ENCODE measurements around the gene WWOX.

The WWOX gene

DNA sequence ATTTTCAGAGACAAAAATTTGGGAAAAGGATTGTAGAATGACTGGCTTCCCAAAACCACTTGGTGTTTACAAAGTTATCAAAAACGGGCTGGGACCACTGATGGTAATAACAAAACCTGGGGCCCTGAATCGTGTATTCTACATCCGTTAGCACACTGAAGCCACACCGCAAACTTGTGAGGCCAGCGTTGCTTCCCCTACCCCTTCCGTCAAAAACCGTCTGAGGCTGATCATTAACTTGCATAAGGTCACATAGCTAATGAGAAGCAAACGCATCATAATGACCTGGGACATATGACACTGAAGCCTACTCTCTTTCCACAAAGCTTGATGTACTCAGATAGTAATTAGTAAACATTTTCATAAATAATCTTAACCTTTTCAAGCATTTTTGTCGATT, 796.8 kb downstream of the WWOX start:
- DNase-seq, result no peak

DNA sequence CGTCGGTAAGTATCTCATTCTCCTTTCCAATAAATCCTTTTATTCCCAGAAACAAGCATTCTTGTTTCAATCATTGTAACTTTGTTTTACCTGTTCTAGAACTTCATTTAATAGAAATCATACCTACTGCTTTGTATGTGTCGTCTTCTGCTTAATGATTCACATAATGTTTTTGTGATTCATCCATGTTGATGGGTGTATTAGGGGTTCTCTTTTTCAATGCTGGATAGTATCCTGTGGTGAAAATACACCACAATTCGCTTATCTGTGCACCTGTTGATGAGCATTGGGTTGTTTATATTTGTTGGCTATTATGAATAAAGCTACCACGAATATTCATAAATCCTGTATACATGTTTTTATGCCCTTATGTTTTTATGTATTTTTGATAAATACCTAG, 797.8 kb downstream of the WWOX start:
- DNase-seq, result no peak

DNA sequence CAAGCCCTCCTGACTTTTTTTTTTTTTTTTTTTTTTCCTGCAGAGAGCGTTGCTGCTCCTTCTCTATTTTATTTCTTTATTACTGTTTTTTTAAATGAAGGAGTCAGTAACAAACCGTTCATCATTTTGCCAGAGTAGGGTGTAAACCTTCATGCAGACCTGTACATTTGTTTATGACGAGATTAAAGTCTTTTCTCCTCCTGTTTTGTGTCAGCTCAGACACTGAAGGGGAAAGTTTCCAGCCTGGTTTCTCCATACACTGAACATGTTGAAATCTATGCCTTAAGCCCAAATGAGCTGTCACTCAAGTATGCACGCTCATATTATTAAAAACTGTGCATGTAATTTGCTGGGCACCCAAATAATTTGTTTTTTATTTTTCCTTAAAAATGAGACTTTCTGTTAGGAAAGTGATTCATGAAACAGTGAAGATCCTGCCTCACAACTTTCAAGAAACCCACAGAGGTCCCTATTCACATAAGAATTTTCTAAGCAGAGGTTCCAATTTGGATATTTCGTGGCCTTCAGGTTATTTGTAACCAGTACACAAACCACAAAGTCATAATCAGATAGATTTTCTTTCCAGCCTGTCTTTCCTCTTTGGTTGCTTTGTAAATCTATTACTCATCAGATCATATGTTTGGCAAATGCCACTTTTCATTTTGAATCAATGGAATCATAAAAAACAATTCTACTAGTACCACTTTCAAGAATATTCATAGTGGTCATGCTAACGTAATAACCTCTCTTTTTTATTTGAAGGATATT, 800.8 kb downstream of the WWOX start:
- no peak for DNase-seq

DNA sequence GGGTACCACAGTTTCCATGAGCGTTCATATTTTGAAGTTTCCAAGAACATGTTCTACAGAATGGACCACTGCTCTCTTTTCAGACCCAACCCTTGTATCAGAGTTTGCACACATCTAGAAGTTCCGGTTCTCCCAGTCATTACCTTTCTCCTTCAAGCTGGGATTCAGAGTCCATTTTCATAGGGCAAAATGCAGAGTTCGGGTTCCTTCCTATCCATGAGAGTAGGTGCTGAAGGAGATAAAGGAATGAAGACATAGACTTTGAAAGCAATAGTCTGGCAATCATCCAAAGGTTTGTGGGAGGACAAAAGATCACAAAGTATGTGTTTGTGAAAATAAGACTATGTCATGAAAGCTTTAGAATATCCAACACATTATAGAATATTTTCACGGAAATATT, 801.5 kb downstream of the WWOX start:
- no peak for DNase-seq

GRCh38 chr16:78902321-78902720, 802.9 kb downstream of the WWOX start:
- DNase-seq, result no peak

DNA sequence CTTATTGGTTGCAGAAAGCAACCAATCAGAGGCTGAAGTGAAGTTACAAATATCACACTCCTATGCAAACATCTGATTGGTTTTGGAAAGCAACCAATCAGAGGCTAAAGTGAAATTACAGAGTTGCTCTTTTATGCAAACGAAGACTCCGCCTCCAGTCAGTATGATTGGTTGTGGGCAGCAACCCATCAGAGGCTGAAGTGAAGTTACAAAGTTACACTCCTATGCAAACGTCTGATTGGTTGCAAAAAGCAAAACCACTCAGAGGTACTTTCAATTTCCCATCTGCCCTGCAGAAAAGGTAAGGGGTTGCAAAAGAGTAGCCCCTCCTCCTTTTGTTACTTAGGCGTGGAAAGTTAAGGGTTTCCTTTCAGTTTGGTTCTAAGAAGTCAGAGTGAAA, 803.8 kb downstream of the WWOX start:
- no peak for DNase-seq

DNA sequence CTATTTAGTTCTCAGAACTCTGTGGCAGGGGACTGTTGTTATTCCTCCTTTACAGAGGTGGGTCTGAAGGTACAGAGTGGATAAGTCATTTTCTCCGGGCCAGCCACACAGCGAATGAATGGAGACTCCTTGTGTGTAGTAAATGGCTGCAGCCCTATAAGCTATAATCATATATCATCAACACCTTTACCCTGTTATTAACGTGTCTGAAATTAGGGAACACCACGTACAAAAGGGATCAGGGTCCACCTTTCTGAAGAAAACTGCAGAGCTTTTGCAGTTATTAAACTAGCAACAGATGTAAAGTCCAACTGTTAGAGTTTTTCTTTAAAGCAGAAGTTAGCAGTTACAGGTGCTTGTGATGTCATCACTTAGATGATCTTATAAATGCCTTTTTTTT, 804.4 kb downstream of the WWOX start:
- DNase-seq, result no peak

DNA sequence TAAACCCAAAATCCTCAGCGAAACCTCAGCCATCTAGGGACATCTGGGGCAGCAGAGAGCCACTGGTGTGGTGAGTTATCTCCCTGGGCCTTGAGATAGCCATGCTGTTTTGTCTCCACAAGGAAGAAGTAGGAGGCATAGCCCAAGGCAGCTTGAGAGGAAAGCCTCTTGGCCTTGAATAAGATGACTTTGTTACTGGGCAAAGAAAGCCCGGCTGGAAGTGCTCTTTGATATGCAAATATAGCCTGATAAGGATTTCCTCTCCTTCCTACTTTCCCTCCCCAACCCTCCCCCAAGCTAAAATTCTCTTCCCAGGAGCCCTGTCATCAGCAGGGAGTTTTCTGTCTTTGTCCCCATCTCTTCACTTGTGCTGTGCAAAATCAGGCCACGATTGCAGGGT, 806.7 kb downstream of the WWOX start:
- DNase-seq, result no peak

DNA sequence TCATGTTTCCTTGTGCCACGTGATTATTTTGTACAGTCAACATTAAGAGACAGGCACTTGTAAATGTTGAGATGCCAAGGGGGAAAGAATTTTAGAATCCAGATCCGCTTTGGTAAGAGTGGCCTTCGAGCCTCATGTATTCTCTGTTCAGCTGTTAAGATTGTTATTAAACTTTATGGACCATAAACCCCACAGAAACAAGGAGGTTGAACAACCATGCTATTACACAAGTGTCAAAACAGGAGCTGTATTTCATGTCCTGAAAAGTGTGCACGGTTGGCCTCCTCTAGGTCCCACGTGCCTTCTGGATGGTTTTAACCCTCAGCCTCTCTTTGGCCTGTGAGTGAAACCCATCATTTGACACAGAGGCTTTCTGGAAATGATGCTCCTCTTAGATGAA, 809.8 kb downstream of the WWOX start:
- no peak for DNase-seq

DNA sequence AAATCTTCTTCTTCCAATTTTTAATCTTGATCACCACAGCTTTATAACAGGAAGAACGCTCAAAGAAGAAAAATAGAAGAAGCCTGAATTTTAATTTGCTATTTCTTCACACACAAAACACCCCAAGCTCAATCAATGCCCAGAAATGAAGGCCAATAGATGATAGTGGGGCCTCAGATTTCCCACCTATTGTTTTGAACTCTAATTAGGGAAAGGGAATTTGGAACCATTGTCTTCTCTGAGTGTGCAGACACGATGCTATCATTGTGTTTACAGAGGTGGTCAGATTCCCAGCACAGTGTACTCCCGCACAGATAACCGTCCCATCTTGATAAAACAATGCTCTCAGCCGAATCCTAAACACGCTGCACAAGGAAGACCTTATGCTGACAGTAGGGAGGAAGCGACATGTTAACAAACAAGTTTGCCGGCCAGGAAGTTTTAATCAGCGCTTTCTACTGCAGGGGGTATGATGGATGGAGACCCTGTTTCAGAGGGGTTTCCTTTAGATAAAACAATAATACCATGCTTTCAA, 816.4 kb downstream of the WWOX start:
- DNase-seq, result no peak

- DNase-seq, result no peak
Measured at GRCh38 chr16:78916928-78917545, 817.6 kb downstream of the WWOX start.

DNA sequence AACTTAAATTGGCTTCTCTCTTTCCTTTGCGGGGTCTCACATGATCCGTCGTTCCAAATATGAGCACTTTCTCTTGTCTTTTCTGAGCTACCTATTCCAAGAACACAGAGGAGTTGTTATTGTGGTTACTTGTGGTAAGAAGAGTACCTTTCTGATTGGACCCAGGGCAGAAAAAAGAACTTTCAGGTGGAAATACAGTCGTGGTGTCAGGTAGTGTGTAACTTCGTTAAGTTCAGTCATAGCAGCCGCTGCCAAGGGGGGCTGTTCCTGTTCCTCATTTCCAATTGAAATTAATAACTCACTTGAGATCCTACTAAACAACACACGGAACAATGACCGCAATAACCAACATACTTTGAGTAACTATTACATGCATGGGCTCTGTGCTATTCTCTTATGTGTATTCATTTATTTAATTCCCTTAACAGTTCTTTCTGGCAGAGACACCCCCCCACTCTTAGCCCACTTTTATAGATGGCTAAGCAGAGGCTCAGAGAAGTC, 819.4 kb downstream of the WWOX start:
- no peak for DNase-seq

GRCh38 chr16:78919852-78920251, 820.4 kb downstream of the WWOX start:
- DNase-seq, result no peak

- DNase-seq, result no peak
Measured at GRCh38 chr16:78920621-78921020, 821.2 kb downstream of the WWOX start.

DNA sequence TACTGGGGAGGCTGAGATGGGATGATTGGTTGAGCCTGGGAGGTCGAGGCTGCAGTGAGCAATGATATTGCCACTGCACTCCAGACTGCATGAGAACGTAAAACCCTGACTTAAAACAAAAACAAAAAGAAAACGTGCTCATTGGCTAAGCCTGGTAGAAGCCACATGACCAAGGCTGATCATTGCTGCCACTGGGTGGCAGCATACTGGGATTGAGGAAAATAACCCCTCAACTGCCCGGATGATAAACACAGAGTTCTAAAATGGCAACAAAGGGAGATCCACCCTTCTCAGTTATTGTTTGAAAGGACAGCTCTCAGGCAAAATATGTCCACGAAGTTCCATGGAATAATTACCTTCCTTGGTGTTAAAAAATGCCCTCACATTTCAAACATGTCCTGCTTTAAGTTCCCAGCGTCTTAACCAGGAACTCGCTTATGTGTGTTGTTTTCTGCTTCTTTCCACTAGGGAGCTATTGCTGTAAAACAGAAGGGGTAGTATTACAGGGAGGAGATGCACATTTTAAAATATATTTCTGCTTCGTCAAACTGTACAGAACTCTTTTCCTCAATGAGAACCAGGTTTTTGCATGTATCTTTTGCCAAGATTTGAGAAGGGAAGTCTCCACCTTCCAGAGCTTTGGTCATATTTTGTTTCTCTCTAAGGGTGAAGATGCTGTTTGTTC, 825.8 kb downstream of the WWOX start:
- DNase-seq, result no peak

GRCh38 chr16:78926723-78927210, 827.3 kb downstream of the WWOX start:
- DNase-seq, result no peak

DNA sequence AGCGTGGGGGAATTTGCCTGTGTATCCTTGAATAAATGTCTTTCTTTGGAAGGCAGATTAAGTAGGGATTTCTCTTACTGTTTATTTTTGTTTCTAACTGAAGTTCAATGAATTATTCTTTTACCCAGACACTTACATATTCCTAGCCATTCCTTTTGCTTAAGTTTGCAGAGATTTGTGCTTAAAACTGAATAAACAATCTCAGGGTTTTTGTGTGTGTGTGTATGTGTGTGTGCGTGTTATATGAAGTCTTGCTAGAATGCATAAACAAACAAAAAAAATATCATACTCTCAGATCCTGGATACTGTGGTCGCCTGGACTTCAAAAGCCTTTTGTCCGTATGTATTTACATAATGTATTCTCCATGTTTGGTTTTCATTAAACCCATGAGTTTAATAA, 828.3 kb downstream of the WWOX start:
- no peak for DNase-seq

- DNase-seq, result no peak
Measured at GRCh38 chr16:78929841-78930240, 830.4 kb downstream of the WWOX start.

GRCh38 chr16:78930561-78930960, 831.1 kb downstream of the WWOX start:
- no peak for DNase-seq

DNA sequence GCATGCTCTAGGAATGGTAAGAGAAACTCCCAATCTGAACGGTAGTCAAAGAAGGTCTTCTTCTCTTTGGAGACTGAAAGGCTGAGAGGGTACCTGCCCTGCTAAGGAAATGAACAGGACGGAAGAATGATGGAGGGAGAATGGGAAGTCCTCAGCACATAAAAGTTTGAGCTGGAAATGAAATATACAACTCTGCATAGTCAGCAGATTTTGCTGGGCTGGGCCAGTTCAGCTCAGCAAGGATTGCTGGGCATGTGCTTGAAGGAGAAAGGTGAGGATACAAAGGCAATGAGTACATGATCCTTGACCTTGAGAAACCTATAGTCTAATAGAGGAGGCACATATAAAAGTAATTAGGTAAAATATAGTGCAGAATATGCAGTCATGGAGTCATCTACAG, 831.8 kb downstream of the WWOX start:
- no peak for DNase-seq

- no peak for DNase-seq
Measured at GRCh38 chr16:78931678-78932077, 832.2 kb downstream of the WWOX start.

DNA sequence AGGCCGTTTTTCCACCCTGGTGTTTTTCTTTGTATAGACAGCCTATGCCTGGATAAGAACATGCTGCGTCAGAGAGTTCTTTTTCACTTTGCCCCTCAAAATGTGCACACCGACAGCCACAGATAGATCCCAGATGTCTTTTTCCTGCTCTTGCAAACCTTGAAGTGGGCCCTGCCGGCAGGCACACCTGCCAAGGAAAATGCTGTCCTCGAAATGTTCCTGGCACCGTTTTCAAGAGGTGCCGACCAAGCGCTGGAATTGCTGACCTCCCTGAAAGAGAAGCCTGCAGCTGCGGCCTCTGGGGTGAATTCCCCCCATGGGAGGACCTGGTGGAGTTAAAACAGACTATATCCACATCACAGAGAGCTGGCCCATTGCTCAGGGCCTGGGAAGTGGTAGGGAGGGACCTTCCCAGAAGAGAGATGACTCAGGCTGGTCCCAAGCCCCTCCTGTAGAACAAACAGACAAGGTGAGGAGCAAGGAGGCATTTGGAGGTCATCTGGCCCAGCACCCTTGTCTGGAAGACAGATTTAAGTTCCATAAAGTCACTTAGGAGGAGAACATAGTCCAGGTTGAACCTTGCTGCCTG, 833.0 kb downstream of the WWOX start:
- no peak for DNase-seq

DNA sequence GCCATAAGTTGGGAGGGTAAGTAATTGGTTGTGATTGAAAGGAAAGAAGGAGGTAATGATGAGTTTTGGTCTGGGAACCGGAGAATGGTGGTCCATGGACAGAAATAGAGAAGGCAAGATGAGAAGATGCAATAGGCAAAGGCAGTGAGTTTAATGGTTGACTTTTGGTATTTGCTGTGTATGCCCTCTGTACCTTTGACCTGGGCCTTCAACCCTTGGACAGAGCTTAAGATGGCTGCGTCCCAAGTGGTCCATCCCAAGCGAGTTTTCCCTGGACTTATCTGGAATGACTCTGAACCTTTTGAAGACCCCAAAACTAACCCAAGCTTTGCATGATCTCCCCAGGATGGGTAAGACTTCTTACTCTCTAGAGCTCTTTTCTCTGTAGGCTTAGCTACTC, 836.6 kb downstream of the WWOX start:
- no peak for DNase-seq
